Measurements from ENCODE around the gene CORO6. TPM values are rescaled to one million over a fixed set of nuclear protein-coding genes. Genes with fewer than 3 reads are reported as not detected.

The CORO6 gene
- total and polyA plus RNA-seq, 3 donors from 2014 or later: 6.3 to 15.5 (median 11.7) TPM

DNA sequence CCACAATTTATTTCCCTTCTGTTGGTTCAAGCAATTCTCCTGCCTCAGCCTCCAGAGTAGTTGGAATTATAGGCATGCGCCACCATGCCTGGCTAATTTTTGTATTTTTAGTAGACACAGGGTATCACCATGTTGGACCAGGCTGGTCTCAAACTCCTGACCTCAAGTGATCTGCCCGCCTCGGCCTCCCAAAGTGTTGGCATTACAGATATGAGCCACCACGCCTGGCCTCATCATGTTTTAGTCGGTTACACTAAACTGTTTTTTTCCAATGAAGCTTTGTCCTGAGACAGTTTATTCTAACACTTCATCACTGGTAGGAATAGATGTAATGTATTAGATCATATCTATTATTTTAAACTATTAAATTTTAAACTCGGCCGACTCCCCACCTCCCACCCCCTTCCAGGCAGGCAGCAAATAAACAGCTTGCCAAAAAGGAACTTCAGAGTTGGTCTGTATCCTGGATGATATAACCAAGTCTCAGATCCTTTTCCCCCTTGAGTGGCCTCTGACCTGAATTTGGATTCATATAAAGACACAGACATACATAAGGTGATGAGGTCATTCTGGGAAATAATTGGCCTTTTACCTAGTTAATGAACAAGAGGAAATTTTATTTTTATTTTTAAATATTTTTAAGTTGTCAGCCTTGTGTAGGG, 18.4 kb upstream of the CORO6 start:
- Histone ChIP-seq H3K4me1 (peaks cover 21% of the 10 kb centered on the region), H3K9me3 (no peaks in the 10 kb centered on the region), H3K36me3 (ENCODE audit: low read depth, missing control alignments) (no peaks in the 10 kb centered on the region), H3K27ac (no peak overlapping the region), H3K27me3 (no peaks in the 10 kb centered on the region), H3K4me3 (no peak overlapping the region)
- WGBS, 2 donors: 84 to 90% methylated on average over 7 of the region's 7 CpGs
- DNase-seq: no peak
- intact Hi-C loops (cut with DNase I; ENCODE audit: low total_unique reads): no loop called here
- no peak for TF ChIP-seq POLR2A (IDR thresholded peaks at IDR 0.05)
- TF ChIP-seq, protein P1, sequence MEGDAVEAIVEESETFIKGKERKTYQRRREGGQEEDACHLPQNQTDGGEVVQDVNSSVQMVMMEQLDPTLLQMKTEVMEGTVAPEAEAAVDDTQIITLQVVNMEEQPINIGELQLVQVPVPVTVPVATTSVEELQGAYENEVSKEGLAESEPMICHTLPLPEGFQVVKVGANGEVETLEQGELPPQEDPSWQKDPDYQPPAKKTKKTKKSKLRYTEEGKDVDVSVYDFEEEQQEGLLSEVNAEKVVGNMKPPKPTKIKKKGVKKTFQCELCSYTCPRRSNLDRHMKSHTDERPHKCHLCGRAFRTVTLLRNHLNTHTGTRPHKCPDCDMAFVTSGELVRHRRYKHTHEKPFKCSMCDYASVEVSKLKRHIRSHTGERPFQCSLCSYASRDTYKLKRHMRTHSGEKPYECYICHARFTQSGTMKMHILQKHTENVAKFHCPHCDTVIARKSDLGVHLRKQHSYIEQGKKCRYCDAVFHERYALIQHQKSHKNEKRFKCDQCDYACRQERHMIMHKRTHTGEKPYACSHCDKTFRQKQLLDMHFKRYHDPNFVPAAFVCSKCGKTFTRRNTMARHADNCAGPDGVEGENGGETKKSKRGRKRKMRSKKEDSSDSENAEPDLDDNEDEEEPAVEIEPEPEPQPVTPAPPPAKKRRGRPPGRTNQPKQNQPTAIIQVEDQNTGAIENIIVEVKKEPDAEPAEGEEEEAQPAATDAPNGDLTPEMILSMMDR (IDR thresholded peaks at IDR 0.05): no peak

DNA sequence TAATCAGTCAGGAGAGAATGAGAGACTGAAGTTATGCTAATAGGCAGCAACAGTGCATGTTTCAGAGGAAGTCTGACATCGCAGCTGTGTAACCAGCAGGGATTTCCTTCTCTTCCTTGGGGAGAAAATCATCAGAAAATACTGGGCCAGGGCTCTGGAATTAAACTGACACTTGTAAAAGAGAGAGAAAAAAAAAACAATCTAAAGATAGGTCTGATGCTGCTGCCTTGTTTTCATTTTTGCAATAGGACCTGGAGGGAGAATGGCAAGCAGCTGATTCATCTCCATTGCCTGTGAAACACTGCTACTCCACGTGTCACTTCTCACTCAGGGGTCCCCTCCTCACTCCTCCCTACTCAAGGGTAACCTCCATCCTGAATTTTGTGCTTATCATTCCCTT, 17.7 kb upstream of the CORO6 start:
- H3K27ac ChIP-seq: no peak overlapping the region
- WGBS, 2 donors: 67 to 71% methylated on average over 2 of the region's 2 CpGs
- intact Hi-C loops (cut with DNase I; ENCODE audit: low total_unique reads): no loop called here

DNA sequence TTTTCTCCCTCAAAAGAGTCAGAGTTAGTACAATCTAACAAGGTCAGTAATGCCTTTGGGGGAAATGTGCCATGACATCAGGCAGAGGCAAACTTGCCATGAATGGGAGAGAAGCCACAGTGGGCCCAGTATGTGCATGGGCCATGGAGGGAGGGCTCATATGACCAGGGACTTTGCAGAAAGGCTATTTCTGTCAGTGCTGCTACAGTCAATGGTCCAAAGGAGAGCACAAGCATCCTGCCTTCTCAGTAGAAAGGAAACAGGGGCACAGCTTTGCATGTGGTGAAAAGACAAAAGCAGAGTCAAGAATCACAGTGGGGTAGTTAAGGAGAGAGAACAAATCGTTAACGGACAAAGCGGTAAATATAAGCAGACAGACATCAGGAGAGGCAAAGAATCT, 11.2 kb upstream of the CORO6 start:
- H3K36me3 ChIP-seq (ENCODE audit: low read depth, missing control alignments): no peaks in the 10 kb centered on the region
- H3K27me3 ChIP-seq: no peaks in the 10 kb centered on the region
- peaks cover under 1% of the 10 kb centered on the region for H3K4me1 ChIP-seq
- no peak for DNase-seq
- WGBS, 2 donors: 96% methylated on average over 3 of the region's 3 CpGs
- no peak overlapping the region for H3K4me3 ChIP-seq
- no peaks in the 10 kb centered on the region for H3K9me3 ChIP-seq
- no peak overlapping the region for H3K27ac ChIP-seq
- TF ChIP-seq, protein P1 (IDR thresholded peaks at IDR 0.05): no peak
- TF ChIP-seq POLR2A (IDR thresholded peaks at IDR 0.05): no peak
- intact Hi-C loops (cut with DNase I; ENCODE audit: low total_unique reads): no loop called here

More for the DNA sequence above, 17.7 kb upstream of the CORO6 start:
- Histone ChIP-seq H3K36me3 (ENCODE audit: low read depth, missing control alignments) (no peaks in the 10 kb centered on the region), H3K4me1 (peaks cover 14% of the 10 kb centered on the region), H3K9me3 (no peaks in the 10 kb centered on the region), H3K27me3 (no peaks in the 10 kb centered on the region), H3K4me3 (no peak overlapping the region)
- no peak for TF ChIP-seq POLR2A (IDR thresholded peaks at IDR 0.05)
- TF ChIP-seq, protein P1 (IDR thresholded peaks at IDR 0.05): no peak
- DNase-seq: no peak

DNA sequence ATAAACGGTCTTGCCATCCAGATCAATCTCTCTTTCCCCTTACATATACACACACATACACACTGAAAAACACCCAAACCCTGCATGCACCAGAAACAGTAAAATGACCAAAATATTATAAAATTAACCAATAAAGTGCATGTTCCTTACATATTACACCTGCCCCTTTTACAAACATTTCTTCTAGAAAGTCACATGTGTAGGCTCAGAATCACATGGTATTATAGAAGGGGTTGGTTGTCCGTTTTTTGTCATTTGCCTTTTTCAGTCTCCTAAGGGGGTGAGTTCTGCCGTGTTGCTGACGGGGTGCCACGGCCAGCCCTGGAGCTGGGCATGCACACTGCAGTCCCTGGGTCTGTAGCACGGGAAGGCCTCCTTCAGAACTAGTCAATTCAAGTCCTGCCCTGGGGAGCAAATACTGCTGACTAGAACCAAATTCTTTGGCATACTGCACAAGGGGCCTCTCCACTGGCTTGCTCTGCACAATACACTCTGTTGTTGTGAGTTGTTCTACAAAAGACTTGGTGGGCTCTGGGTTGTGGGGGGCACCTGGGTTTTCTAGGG, 8.0 kb upstream of the CORO6 start:
- Histone ChIP-seq H3K27ac (no peak overlapping the region), H3K9me3 (no peaks in the 10 kb centered on the region), H3K4me3 (no peak overlapping the region), H3K27me3 (no peaks in the 10 kb centered on the region), H3K36me3 (ENCODE audit: low read depth, missing control alignments) (no peaks in the 10 kb centered on the region), H3K4me1 (no peaks in the 10 kb centered on the region)
- WGBS, 2 donors: 85 to 86% methylated on average over 6 of the region's 6 CpGs
- DNase-seq: no peak
- intact Hi-C loops (cut with DNase I; ENCODE audit: low total_unique reads): no loop called here
- no peak for TF ChIP-seq POLR2A (IDR thresholded peaks at IDR 0.05)
- TF ChIP-seq, protein P1 (IDR thresholded peaks at IDR 0.05): no peak

DNA sequence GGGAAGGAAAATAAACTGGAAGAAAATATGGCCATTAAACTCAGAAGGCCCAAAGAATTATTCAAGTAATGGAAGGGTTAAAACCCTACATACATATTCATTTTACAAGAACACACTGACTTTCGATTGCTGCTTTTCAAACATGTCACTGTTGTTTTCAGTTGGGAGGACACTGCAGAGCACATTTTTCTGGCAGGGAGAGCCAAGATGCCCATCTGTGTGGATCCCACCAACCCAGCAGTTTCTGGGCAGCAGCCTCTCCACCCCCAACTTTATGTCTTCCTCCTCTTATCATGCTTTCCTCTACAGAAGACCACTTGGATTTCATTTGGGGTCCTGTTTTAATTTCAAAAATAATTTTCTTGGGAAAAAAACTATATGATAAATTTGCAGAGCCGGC, 7.1 kb upstream of the CORO6 start:
- H3K27me3 ChIP-seq: no peaks in the 10 kb centered on the region
- intact Hi-C loops (cut with DNase I; ENCODE audit: low total_unique reads): loop anchor here (5.0 kb wide), 1 partner anchor 147 kb away; no protein-coding TSS in a partner anchor
- no peaks in the 10 kb centered on the region for H3K36me3 ChIP-seq (ENCODE audit: low read depth, missing control alignments)
- no peak for DNase-seq
- H3K27ac ChIP-seq: no peak overlapping the region
- 74 to 85% methylated on average over 2 of the region's 2 CpGs for WGBS, 2 donors
- no peak overlapping the region for H3K4me3 ChIP-seq
- H3K4me1 ChIP-seq: no peaks in the 10 kb centered on the region
- TF ChIP-seq, protein P1 (IDR thresholded peaks at IDR 0.05): no peak
- no peak for TF ChIP-seq POLR2A (IDR thresholded peaks at IDR 0.05)
- no peaks in the 10 kb centered on the region for H3K9me3 ChIP-seq
